Pancreas (tissue), 10 donors: ENCODE results near the gene GPRC5B. TPM values are rescaled to one million over a fixed set of nuclear protein-coding genes. Genes with fewer than 3 reads are reported as not detected.

Source experiments
- ATAC-seq, 4 donors: fragments of 200-7000 bp; cut with Tn5 transposase; one replicate each; pipeline versions ENCODE4 v1.8.0 to v1.9.1; 2020; ENCODE audit warnings: mild to moderate bottlenecking in 4 of 4, moderate library complexity in 4 of 4
- DNase-seq, 6 donors: peaks; one replicate each; pipeline ENCODE4 v3.0.0-alpha.2; 2020
- FAIRE-seq: peaks from 2 replicates; lab custom pipeline; 2012; peaks lifted over from hg19 to GRCh38; lab: Jason Lieb, UNC
- H3K27ac ChIP-seq, 4 donors: fragments of 200-600 bp; sonication (generic); 1 replicate in 3 of 4; 2 replicates in 1 of 4; pipeline versions ENCODE4 v1.5.0 to v1.8.0; 2020
- H3K27me3 ChIP-seq, 4 donors: fragments of 200-600 bp; one replicate each; pipeline ENCODE4 v1.8.0; 2021
- H3K36me3 ChIP-seq, 3 donors: fragments of 200-600 bp; sonication (generic) in 1 of 3; one replicate each; pipeline versions ENCODE4 v1.5.0 to v1.8.0; 2020 to 2021
- H3K4me1 ChIP-seq, 3 donors: fragments of 200-600 bp; one replicate each; pipeline ENCODE4 v1.8.0; 2021
- H3K4me3 ChIP-seq, 4 donors: fragments of 200-600 bp; sonication (generic) in 2 of 4; one replicate each; pipeline versions ENCODE4 v1.5.0 to v1.8.0; 2020 to 2021
- H3K9me3 ChIP-seq, 4 donors: fragments of 200-600 bp; one replicate each; pipeline ENCODE4 v1.8.0; 2021
- WGBS, 2 donors: extraction: QIAGEN DNeasy Blood & Tissue Kit; methylation state at CpG; one replicate each; pipeline ENCODE4 v1.1.7; 2013; 5-methylcytosine and 5-hydroxymethylcytosine counted together
- intact Hi-C, 3 donors: fragments of 100-400 bp; cut with DNase I; formaldehyde crosslinking; loops; one replicate each; pipeline versions ENCODE4 v1.11.1 to v1.14.2; 2022
- polyA plus RNA-seq, 2 donors: library from polyadenylated mRNA; stranded (reverse); fragments of 200-250 nt; gene quantifications; one replicate each; pipeline ENCODE4 v1.2.3, GENCODE V29; 2013
- total RNA-seq, 6 donors: library from RNA; stranded (reverse); fragmentation: NEBNext Ultra II Directional in 4 of 6; extraction: Animal tissue kit (Norgen Biotek cat#: 25700) in 4 of 6; gene quantifications; one replicate each; pipeline versions ENCODE4 v1.2.1 to v1.2.4, GENCODE V29; 2021 to 2023
- TF ChIP-seq, protein P1 (sequence below), 4 donors: fragments of 200-600 bp; sonication (generic) in 3 of 4; IDR thresholded peaks; one replicate each; pipeline versions ENCODE4 v1.5.0 to v1.8.0; 2021; ENCODE audit warnings: antibody characterized with exemption in 4 of 4
- donor health status: healthy with polysubstance abuse.
- donor health status: DM: no; HTN: no; CAD: no; lungs with moderate emphysema.
- donor health status: DM: no; HTN: no; CAD: no.
- donor health status: control.
- donor health status: control.
- donor health status: Bipolar disorder and iron deficiency.
- donor health status: DM: yes; HTN: yes; CAD: no.
- donor health status: DM: no; HTN: no; CAD: no.
- donor health status: DM: no; HTN: no; CAD: no.
- donor health status: DM: yes; HTN: yes; CAD: no.

GPRC5B gene
- total and polyA plus RNA-seq, 8 donors = 20.0 to 95.5 (median 27.4) TPM

DNA sequence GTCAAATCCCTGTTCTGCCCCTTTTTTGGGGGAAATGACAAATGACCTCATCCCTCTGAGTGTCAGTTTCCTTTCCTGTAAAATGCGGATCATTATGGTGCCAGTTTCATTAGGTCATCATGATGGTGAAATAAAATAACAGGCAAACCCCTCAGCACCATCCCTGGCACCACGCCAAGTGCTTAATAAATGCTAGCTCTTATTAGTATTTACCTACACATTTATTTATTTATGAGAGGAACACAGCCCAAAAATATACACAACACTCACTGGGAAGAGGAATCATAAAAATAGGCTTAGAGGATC is 28.6 kb upstream of the GPRC5B start:
- H3K9me3 ChIP-seq = no peaks in the 10 kb centered on the region
- no peaks in the 10 kb centered on the region for H3K4me1 ChIP-seq
- H3K27ac ChIP-seq = no peak overlapping the region
- H3K36me3 ChIP-seq = no peaks in the 10 kb centered on the region
- FAIRE-seq (no peak), DNase-seq (no peak), ATAC-seq (no peak)
- intact Hi-C loops = no loop called here
- H3K4me3 ChIP-seq = no peak overlapping the region
- 42 to 54% methylated on average over 2 of the region's 2 CpGs for WGBS, 2 donors
- TF ChIP-seq, protein P1, sequence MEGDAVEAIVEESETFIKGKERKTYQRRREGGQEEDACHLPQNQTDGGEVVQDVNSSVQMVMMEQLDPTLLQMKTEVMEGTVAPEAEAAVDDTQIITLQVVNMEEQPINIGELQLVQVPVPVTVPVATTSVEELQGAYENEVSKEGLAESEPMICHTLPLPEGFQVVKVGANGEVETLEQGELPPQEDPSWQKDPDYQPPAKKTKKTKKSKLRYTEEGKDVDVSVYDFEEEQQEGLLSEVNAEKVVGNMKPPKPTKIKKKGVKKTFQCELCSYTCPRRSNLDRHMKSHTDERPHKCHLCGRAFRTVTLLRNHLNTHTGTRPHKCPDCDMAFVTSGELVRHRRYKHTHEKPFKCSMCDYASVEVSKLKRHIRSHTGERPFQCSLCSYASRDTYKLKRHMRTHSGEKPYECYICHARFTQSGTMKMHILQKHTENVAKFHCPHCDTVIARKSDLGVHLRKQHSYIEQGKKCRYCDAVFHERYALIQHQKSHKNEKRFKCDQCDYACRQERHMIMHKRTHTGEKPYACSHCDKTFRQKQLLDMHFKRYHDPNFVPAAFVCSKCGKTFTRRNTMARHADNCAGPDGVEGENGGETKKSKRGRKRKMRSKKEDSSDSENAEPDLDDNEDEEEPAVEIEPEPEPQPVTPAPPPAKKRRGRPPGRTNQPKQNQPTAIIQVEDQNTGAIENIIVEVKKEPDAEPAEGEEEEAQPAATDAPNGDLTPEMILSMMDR (IDR thresholded peaks at IDR 0.05) = no peak
- no peaks in the 10 kb centered on the region for H3K27me3 ChIP-seq

DNA sequence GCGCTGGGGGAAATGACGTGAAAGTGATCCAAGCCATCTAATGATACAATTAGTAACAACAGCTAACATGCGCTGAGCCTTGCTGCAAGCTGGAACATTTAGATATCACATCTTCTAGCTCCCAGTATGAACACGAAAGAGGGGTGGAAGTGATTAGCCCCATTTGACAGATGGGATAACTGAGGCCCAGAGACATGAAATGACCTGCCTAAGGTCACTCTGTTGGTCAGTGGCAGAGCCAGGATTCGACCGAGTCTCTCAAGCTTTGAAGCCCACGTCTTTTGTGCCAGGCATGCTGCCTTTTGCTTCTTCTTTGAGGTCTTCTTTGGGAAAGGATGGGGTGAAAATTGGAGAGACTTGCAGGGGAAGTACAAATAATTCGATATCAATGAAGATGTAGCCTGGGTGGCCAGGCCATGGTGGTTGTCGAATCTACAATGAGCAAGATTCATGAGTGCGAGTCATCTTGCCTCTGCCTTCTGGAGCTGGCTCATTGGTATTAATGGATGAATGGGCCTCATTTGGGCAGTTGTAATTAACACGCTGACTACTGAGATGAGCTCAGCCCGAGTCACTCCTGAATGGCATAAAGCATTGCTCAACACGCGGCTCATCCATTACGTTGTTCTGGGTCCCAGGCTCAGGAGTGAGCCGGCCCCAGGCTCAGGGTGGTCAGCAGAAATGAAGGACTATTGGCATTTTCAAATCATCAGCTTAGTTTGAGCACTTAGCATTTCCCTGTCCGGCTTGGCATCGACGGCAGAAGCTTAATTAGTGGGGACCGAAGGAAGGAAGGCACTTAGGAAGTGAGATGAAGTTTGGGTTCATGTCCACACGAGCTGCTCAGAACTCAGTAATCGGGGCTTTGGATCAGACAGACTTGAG is 28.0 kb upstream of the GPRC5B start:
- intact Hi-C loops = no loop called here

DNA sequence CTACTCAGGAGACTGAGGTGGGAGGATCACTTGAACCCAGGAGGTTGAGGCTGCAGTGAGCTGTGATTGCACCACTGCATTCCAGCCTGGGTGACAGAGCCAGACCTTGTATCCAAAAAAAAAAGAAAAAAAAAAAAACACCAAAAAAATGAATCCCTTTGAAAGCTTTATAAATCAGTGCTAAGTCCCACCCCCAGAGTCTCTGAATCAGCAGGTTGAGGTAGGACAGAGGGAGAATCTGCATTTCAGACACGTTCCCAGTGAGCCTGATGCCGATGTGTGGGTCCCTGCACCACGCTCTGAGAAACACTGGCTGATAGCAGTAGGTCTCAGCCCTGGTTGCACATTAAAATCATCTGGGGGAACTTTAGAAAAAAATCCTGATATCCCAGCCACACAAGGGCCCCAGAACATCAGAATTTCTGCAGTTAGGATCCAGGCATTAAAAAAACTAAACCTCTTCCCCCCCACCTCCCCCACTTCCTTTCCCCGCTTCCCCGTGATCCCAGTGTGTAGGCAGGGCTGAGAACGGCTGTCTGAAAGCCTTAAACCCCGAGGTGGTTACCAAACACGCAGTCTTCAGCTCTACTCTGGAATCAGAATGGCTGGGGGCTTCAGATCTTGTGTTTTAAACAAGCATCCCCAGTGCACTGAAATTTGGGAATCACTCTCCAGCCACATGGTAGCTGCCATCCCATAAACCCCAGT is 27.3 kb upstream of the GPRC5B start:
- WGBS, 2 donors = 73 to 78% methylated on average over 8 of the region's 8 CpGs
- FAIRE-seq (no peak), ATAC-seq (no peak), DNase-seq (no peak)
- Histone ChIP-seq H3K9me3 (no peaks in the 10 kb centered on the region), H3K36me3 (no peaks in the 10 kb centered on the region), H3K4me3 (no peak overlapping the region), H3K27ac (no peak overlapping the region), H3K27me3 (no peaks in the 10 kb centered on the region), H3K4me1 (no peaks in the 10 kb centered on the region)
- TF ChIP-seq, protein P1 (IDR thresholded peaks at IDR 0.05) = no peak
- intact Hi-C loops = no loop called here

More for the DNA sequence above, 28.0 kb upstream of the GPRC5B start:
- FAIRE-seq (no peak), DNase-seq (no peak), ATAC-seq (no peak)
- Histone ChIP-seq H3K4me3 (no peak overlapping the region), H3K9me3 (no peaks in the 10 kb centered on the region), H3K27me3 (no peaks in the 10 kb centered on the region), H3K27ac (no peak overlapping the region), H3K4me1 (no peaks in the 10 kb centered on the region), H3K36me3 (no peaks in the 10 kb centered on the region)
- WGBS, 2 donors = 70 to 73% methylated on average over 22 of the region's 22 CpGs
- TF ChIP-seq, protein P1 (IDR thresholded peaks at IDR 0.05) = no peak

DNA sequence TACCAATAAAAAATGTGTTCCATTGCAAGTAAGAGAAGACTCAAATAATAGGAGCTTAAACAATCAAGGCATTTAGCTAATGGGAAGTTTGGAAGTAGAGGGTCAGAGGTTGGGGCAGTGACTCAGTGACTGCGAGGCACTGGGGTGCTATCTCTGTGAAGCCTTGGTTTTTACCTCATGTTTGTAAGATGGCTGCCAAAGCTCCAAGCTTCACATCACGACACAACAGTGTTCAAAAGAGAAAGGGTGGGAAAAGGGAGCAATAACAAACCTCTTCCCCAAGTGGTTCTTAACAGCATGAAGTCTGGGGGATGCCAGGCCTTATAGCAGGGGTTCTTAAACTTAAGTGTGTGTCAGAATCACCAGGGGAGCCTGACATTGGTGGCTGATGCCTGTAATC is 26.6 kb upstream of the GPRC5B start:
- no peak for FAIRE-seq
- Histone ChIP-seq H3K4me3 (no peak overlapping the region), H3K27ac (no peak overlapping the region), H3K36me3 (no peaks in the 10 kb centered on the region), H3K27me3 (no peaks in the 10 kb centered on the region), H3K9me3 (no peaks in the 10 kb centered on the region), H3K4me1 (no peaks in the 10 kb centered on the region)
- intact Hi-C loops = no loop called here
- ATAC-seq = no peak
- TF ChIP-seq, protein P1 (IDR thresholded peaks at IDR 0.05) = no peak
- DNase-seq = no peak
- 78 to 89% methylated on average over 2 of the region's 2 CpGs for WGBS, 2 donors
